GM12892 (cell line): ENCODE results near the gene SLC4A1.

Source experiments
- POLR2A ChIP-seq: IDR thresholded peaks from 2 replicates; pipeline ENCODE4 v1.6.1; 2011; ENCODE audit warnings: low read depth, low read length, control low read depth
- POLR2AphosphoS5 ChIP-seq: IDR thresholded peaks from 2 replicates; pipeline ENCODE4 v1.6.1; 2011; ENCODE audit warnings: low read depth, low read length, control low read depth
- TAF1 ChIP-seq: IDR thresholded peaks from 2 replicates; pipeline ENCODE4 v1.6.1; 2011; ENCODE audit warnings: low read depth, mild to moderate bottlenecking, control low read depth, low read length, borderline replicate concordance

DNA sequence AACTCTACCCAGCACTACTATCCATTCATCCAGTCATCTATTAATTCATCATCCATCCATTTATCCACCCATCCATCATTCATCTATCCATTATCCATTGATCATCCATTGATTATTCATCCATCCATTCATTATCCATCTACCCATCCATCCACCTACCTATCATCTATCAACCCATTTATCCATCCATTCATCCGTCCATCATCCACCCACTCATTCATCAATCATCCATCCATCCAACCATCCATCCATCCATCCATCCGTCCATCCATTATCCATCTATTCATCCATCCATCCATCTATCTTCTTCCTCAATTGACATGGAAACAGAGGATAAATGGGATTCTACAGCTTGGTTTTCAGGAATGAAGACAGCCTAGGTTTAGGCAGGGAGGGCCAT lies 12.0 kb downstream of the SLC4A1 start:
- TF ChIP-seq POLR2A (no peak), TAF1 (no peak), POLR2AphosphoS5 (no peak)
